Measurements from ENCODE around the gene PSPN.
A peak's percentile ranks its signal among the peaks of the same experiment; 100 is the strongest.
"Not testable (repeated sequence)": the region's sequence is repeated elsewhere in the genome, so short reads cannot be mapped to it uniquely, and the experiment has no call there.

Gene PSPN

GRCh38 chr19:6402837-6403608 is 27.3 kb upstream of the PSPN start:
- DNase-seq = no peak

DNA sequence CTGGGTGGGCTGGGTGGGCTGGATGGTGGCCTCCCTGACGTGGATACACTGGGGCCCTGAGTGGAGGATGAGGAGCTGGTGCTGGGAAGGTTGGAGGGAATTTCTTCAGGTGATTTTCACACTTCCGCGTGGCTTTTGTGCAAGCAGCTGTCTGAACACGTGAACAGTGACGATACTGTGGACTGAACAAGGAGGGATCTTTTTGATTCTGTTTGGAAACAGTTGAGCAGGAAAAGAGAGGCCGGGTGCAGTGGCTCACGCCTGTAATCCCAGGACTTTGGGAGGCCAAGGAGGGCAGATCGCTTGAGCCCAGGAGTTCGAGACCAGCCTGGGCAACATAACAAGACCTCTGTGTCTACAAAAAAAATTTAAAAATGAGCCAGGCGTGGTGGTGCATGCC is 26.3 kb upstream of the PSPN start:
- DNase-seq = no peak

- DNase-seq = not testable (repeated sequence)
Measured at GRCh38 chr19:6400062-6400944, 24.6 kb upstream of the PSPN start.

GRCh38 chr19:6396305-6396704 is 20.6 kb upstream of the PSPN start:
- DNase-seq = no peak

- DNase-seq = no peak
Measured at GRCh38 chr19:6394831-6395230, 19.1 kb upstream of the PSPN start.

DNA sequence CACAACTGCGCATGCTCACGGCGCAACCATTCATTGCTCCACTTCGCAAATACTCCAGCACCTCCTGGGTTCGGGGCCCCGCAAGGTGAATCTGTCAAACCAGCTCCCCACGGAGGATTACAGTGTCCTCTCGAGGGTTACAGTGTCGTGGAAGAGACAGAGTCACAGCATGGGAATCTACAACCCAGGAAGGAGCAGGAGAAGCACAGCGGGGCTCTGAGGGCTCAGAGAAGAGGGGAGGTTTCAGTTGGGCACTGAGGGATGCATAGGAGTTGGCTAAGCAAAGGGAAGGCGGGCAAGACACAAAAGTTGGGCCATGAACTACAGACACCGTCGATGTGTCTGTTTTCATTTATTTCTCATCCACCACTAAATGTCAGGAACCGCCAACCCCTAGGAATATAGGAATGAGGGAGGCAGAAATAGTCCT is 18.3 kb upstream of the PSPN start:
- DNase-seq = no peak

- DNase-seq = peak; percentile 97
Measured at GRCh38 chr19:6393074-6393982, 17.6 kb upstream of the PSPN start, which contains the start of gene GTF2F1. Gene GTF2F1, minus strand, starts transcription at chr19:6393164. Its CDS starts 169 bp downstream, at chr19:6392995.

GRCh38 chr19:6392221-6393073 is 16.7 kb upstream of the PSPN start:
- DNase-seq = no peak

GRCh38 chr19:6387372-6387771 is 11.6 kb upstream of the PSPN start:
- DNase-seq = no peak

GRCh38 chr19:6384381-6384780 is 8.6 kb upstream of the PSPN start:
- DNase-seq = no peak

GRCh38 chr19:6383188-6383587 is 7.5 kb upstream of the PSPN start:
- no peak for DNase-seq

- DNase-seq = no peak
Measured at GRCh38 chr19:6381030-6381750, 5.5 kb upstream of the PSPN start.

DNA sequence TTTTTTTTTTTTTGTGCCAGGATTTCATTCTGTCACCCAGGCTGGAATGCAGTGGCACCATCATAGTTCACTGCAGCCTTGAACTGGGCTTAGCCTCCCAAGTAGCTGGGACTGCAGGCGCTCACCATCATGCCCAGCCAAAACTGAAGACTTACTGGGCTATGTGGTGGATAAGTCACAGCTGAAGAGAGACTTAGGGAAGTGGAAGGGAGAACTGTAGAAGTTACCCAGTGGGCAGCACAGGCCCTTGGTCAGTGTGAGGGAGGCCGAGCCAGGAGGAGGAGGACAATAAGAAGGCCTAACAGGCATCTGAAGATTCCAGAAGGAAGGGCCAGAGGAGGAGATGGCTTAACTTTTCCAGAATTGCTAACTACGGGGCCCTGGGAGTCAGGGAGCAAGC is 4.0 kb upstream of the PSPN start:
- DNase-seq = no peak

- no peak for DNase-seq
Measured at GRCh38 chr19:6378486-6378885, 2.8 kb upstream of the PSPN start.

DNA sequence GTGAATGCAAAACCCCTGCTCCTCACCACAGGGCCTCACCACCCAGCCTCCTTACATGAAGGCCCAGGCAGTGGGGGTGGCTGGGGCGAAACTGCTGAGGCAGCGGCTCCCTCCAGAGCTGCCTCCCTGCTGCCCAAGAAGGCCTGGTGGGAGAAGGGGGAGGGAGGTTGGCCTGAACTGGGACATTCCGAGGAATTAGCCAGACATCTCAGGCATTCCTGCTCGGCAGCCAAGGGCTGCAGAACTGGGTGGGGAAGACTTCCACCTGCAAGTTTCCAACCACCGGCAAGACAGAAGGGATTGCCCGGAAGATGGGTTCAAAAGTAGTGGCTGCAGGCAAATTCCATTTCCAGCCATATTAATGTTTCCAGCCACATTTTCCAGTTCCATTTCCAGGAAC is 2.3 kb upstream of the PSPN start:
- DNase-seq = no peak

GRCh38 chr19:6376512-6377190 is 918 bp upstream of the PSPN start:
- DNase-seq = no peak

DNA sequence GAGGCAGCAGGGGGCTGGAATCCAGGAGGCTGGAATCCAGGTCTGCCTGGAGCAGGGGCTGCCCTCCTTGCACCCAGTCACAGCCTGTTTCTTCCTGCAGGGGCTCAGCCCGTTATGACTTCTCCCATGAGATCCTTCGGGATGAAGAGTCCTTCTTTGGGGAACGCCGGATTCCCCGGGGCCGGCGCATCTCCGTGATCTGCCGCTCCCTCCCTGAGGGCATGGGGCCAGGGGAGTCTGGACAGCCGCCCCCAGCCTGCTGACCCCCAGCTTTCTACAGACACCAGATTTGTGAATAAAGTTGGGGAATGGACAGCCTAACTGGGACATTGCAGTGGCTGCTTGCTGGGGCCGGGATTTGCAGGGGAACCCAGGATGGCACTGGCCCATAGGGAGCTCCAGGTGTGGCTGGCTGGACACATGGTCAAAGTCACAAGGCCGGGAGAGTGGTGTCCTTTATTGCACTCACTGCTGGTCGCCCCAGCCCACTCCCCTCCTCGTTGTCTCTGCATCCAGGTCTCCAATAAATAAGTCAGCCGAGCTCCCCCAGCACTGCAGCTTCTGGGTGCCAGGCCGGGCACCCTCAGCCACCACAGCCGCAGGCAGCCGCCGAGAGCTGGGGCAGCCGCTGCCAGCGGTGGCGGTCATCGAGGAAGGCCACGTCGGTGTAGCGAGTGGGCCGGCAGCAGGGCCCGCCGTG is 872 bp downstream of the PSPN start:
- DNase-seq = no peak

DNA sequence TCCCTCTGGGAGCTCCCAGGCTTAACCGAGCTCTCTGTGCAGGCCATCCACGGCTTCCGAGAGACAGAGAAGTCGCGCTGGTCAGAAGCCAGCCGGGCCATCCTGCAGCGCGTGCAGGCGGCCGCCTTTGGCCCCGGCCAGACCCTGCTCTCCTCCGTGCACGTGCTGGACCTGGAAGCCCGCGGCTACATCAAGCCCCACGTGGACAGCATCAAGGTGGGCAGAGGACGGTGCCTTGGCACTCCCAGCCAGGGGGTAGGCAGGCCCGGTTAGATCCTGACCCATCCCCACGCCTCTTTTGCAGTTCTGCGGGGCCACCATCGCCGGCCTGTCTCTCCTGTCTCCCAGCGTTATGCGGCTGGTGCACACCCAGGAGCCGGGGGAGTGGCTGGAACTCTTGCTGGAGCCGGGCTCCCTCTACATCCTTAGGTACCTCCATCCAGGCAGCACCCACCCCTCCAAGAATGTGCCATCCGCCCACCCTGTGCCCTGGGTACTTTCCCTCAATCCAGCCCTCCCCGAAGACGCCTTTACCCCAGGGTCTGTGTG is 1.5 kb downstream of the PSPN start:
- DNase-seq = no peak

DNA sequence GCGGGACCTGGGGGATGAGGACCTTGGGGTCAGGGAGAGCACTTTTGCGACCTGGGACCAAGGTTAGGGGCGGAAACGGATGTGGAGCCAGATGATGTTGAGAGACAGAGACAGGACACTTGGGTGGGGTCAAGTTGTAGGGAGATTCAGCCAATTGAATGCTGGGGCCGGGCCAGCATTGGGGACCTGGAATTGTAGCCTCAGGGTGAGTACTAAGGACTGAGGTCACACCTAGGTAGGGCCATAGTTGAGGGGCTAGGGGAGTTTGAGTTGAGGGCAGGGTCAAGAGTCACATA is 2.0 kb downstream of the PSPN start:
- no peak for DNase-seq

All from NCI-H1092 (cell line).